ENCODE data around the gene ULK1.
"Not testable (repeated sequence)": the region's sequence is repeated elsewhere in the genome, so short reads cannot be mapped to it uniquely, and the experiment has no call there.

ULK1 gene

GRCh38 chr12:131869871-131870418, 24.5 kb upstream of the ULK1 start:
- Mint-ChIP-seq H3K4me1 (ENCODE audit: low read depth) (no peaks in the 10 kb centered on the region), H3K9me3 (peaks cover 4% of the 10 kb centered on the region), H3K4me3 (no peak overlapping the region), H3K27ac (no peak overlapping the region), H3K27me3 (no peaks in the 10 kb centered on the region), H3K36me3 (ENCODE audit: low read depth) (no peaks in the 10 kb centered on the region)
- DNase-seq, result no peak

GRCh38 chr12:131871677-131872076, 22.7 kb upstream of the ULK1 start:
- Mint-ChIP-seq H3K4me3 (no peak overlapping the region), H3K36me3 (ENCODE audit: low read depth) (no peaks in the 10 kb centered on the region), H3K9me3 (peaks cover 4% of the 10 kb centered on the region), H3K27ac (no peak overlapping the region), H3K4me1 (ENCODE audit: low read depth) (no peaks in the 10 kb centered on the region), H3K27me3 (no peaks in the 10 kb centered on the region)
- DNase-seq, result no peak

GRCh38 chr12:131872154-131873051, 22.0 kb upstream of the ULK1 start:
- H3K27ac Mint-ChIP-seq, result no peak overlapping the region
- H3K27me3 Mint-ChIP-seq, result no peaks in the 10 kb centered on the region
- H3K36me3 Mint-ChIP-seq (ENCODE audit: low read depth), result no peaks in the 10 kb centered on the region
- no peak overlapping the region for H3K4me3 Mint-ChIP-seq
- H3K4me1 Mint-ChIP-seq (ENCODE audit: low read depth), result no peaks in the 10 kb centered on the region
- no peak for DNase-seq
- peaks cover 4% of the 10 kb centered on the region for H3K9me3 Mint-ChIP-seq

- H3K9me3 Mint-ChIP-seq, result peaks cover 4% of the 10 kb centered on the region
- H3K4me1 Mint-ChIP-seq (ENCODE audit: low read depth), result no peaks in the 10 kb centered on the region
- no peaks in the 10 kb centered on the region for H3K36me3 Mint-ChIP-seq (ENCODE audit: low read depth)
- no peaks in the 10 kb centered on the region for H3K27me3 Mint-ChIP-seq
- H3K27ac Mint-ChIP-seq, result no peak overlapping the region
- DNase-seq, result no peak
- H3K4me3 Mint-ChIP-seq, result no peak overlapping the region
Measured at GRCh38 chr12:131873293-131873692, 21.1 kb upstream of the ULK1 start.

- DNase-seq; H3K4me1 Mint-ChIP-seq (ENCODE audit: low read depth); H3K27ac Mint-ChIP-seq; H3K36me3 Mint-ChIP-seq (ENCODE audit: low read depth); H3K27me3 Mint-ChIP-seq; H3K4me3 Mint-ChIP-seq; H3K9me3 Mint-ChIP-seq: not testable (repeated sequence)
Measured at GRCh38 chr12:131874972-131875371, 19.4 kb upstream of the ULK1 start.

- H3K27ac Mint-ChIP-seq; DNase-seq; H3K27me3 Mint-ChIP-seq; H3K36me3 Mint-ChIP-seq (ENCODE audit: low read depth); H3K4me3 Mint-ChIP-seq; H3K9me3 Mint-ChIP-seq; H3K4me1 Mint-ChIP-seq (ENCODE audit: low read depth): not testable (repeated sequence)
Measured at GRCh38 chr12:131877216-131877615, 17.2 kb upstream of the ULK1 start.

- H3K9me3 Mint-ChIP-seq; H3K4me3 Mint-ChIP-seq; DNase-seq; H3K27me3 Mint-ChIP-seq; H3K4me1 Mint-ChIP-seq (ENCODE audit: low read depth); H3K27ac Mint-ChIP-seq; H3K36me3 Mint-ChIP-seq (ENCODE audit: low read depth): not testable (repeated sequence)
Measured at GRCh38 chr12:131878436-131878835, 16.0 kb upstream of the ULK1 start.

GRCh38 chr12:131882804-131883520, 11.5 kb upstream of the ULK1 start:
- Mint-ChIP-seq H3K36me3 (ENCODE audit: low read depth) (no peaks in the 10 kb centered on the region), H3K9me3 (peaks cover 7% of the 10 kb centered on the region), H3K27me3 (no peaks in the 10 kb centered on the region), H3K4me3 (no peak overlapping the region), H3K4me1 (ENCODE audit: low read depth) (no peaks in the 10 kb centered on the region), H3K27ac (no peak overlapping the region)
- DNase-seq, result no peak

- Mint-ChIP-seq H3K27me3 (no peaks in the 10 kb centered on the region), H3K36me3 (ENCODE audit: low read depth) (no peaks in the 10 kb centered on the region), H3K4me3 (no peak overlapping the region), H3K4me1 (ENCODE audit: low read depth) (no peaks in the 10 kb centered on the region), H3K27ac (no peak overlapping the region), H3K9me3 (peaks cover 7% of the 10 kb centered on the region)
- DNase-seq, result no peak
Measured at GRCh38 chr12:131883521-131883900, 10.9 kb upstream of the ULK1 start.

GRCh38 chr12:131885076-131885475, 9.3 kb upstream of the ULK1 start:
- H3K9me3 Mint-ChIP-seq; DNase-seq; H3K4me1 Mint-ChIP-seq (ENCODE audit: low read depth); H3K36me3 Mint-ChIP-seq (ENCODE audit: low read depth); H3K27ac Mint-ChIP-seq; H3K4me3 Mint-ChIP-seq; H3K27me3 Mint-ChIP-seq: not testable (repeated sequence)

GRCh38 chr12:131885543-131886057, 8.8 kb upstream of the ULK1 start:
- Mint-ChIP-seq H3K36me3 (ENCODE audit: low read depth) (no peaks in the 10 kb centered on the region), H3K9me3 (peaks cover 7% of the 10 kb centered on the region), H3K27me3 (no peaks in the 10 kb centered on the region), H3K4me3 (no peak overlapping the region), H3K27ac (no peak overlapping the region), H3K4me1 (ENCODE audit: low read depth) (no peaks in the 10 kb centered on the region)
- no peak for DNase-seq

GRCh38 chr12:131891722-131892121, 2.7 kb upstream of the ULK1 start:
- not testable (repeated sequence) for H3K27me3 Mint-ChIP-seq; H3K36me3 Mint-ChIP-seq (ENCODE audit: low read depth); DNase-seq; H3K4me1 Mint-ChIP-seq (ENCODE audit: low read depth); H3K4me3 Mint-ChIP-seq; H3K27ac Mint-ChIP-seq; H3K9me3 Mint-ChIP-seq

GRCh38 chr12:131892711-131893604, 1.5 kb upstream of the ULK1 start:
- no peaks in the 10 kb centered on the region for H3K9me3 Mint-ChIP-seq
- H3K27ac Mint-ChIP-seq, result no peak overlapping the region
- H3K4me3 Mint-ChIP-seq, result no peak overlapping the region
- DNase-seq, result no peak
- H3K36me3 Mint-ChIP-seq (ENCODE audit: low read depth), result peaks cover 5% of the 10 kb centered on the region
- no peaks in the 10 kb centered on the region for H3K27me3 Mint-ChIP-seq
- H3K4me1 Mint-ChIP-seq (ENCODE audit: low read depth), result peaks cover 14% of the 10 kb centered on the region

GRCh38 chr12:131893605-131894312, 663 bp upstream of the ULK1 start:
- peaks cover 17% of the 10 kb centered on the region for H3K4me1 Mint-ChIP-seq (ENCODE audit: low read depth)
- no peak for DNase-seq
- H3K9me3 Mint-ChIP-seq, result no peaks in the 10 kb centered on the region
- H3K36me3 Mint-ChIP-seq (ENCODE audit: low read depth), result peaks cover 5% of the 10 kb centered on the region
- peak overlapping the region; percentile 49 for H3K4me3 Mint-ChIP-seq
- H3K27me3 Mint-ChIP-seq, result no peaks in the 10 kb centered on the region
- no peak overlapping the region for H3K27ac Mint-ChIP-seq

All from activated T-cell treated with anti-CD3 and anti-CD28 coated beads, Interleukin-2, amount 50 U/mL, for 24 hours (primary cell).